HepG2 (cell line): ENCODE data around the gene SHISAL1.

Experiments
- ASH2L ChIP-seq: fragments of 300-600, 200-600 bp; sonication (generic); IDR thresholded peaks from 2 replicates; pipeline ENCODE4 v1.7.0; 2017; ENCODE audit warnings: low read depth, mild to moderate bottlenecking, moderate library complexity, mixed read lengths, low read length; ENCODE audit not compliant: insufficient read length
- KMT2B ChIP-seq: IDR thresholded peaks from 2 replicates; pipeline ENCODE4 v1.6.1; 2016; ENCODE audit warnings: missing genetic modification reagents, missing compliant biosample characterization
- MYC ChIP-seq: sonication (generic); formaldehyde crosslinking; IDR thresholded peaks from 2 replicates; pipeline ENCODE4 v1.9.0; 2021; ENCODE audit warnings: missing genetic modification reagents, borderline replicate concordance
- POLR2A ChIP-seq, 2 experiments: IDR thresholded peaks; 2 replicates each; pipeline ENCODE4 v1.6.1; 2011; ENCODE audit warnings: low read depth in 2 of 2, low read length in 2 of 2, mild to moderate bottlenecking in 1 of 2, moderate library complexity in 1 of 2; ENCODE audit not compliant: insufficient read depth in 1 of 2
- RXRA ChIP-seq: sonication (generic); formaldehyde crosslinking; IDR thresholded peaks from 2 replicates; pipeline ENCODE4 v1.5.1; 2020; ENCODE audit warnings: missing genetic modification reagents
- THRA ChIP-seq: sonication (generic); formaldehyde crosslinking; IDR thresholded peaks from 2 replicates; pipeline ENCODE4 v1.4.0; 2020; ENCODE audit warnings: missing genetic modification reagents, borderline replicate concordance
- ZNF407 ChIP-seq: sonication (generic); formaldehyde crosslinking; IDR thresholded peaks from one replicate; pipeline ENCODE4 v1.5.1; 2020; ENCODE audit warnings: mild to moderate bottlenecking, missing genetic modification reagents; ENCODE audit errors: not compliant biosample characterization
- ZNF781 ChIP-seq: sonication (generic); formaldehyde crosslinking; IDR thresholded peaks from 2 replicates; pipeline ENCODE4 v1.5.1; 2020; ENCODE audit warnings: borderline replicate concordance, mild to moderate bottlenecking, missing genetic modification reagents; ENCODE audit errors: not compliant biosample characterization
- ZZZ3 ChIP-seq: sonication (generic); formaldehyde crosslinking; IDR thresholded peaks from 2 replicates; pipeline ENCODE4 v1.4.0; 2020; ENCODE audit warnings: missing genetic modification reagents, mild to moderate bottlenecking, borderline replicate concordance
- TF ChIP-seq, protein P1 (sequence below), 2 experiments: IDR thresholded peaks; 2 replicates each; pipeline ENCODE4 v1.6.1; 2011 to 2012; ENCODE audit warnings: low read length in 2 of 2, borderline replicate concordance in 1 of 2, low read depth in 1 of 2, mild to moderate bottlenecking in 1 of 2, moderate library complexity in 1 of 2
- TF ChIP-seq, protein P2 (sequence below): sonication (generic); formaldehyde crosslinking; IDR thresholded peaks from 2 replicates; pipeline ENCODE4 v1.5.0; 2020; ENCODE audit warnings: mild to moderate bottlenecking, low read depth, missing genetic modification reagents, borderline replicate concordance
- TF ChIP-seq, protein P3 (sequence below): sonication (generic); formaldehyde crosslinking; IDR thresholded peaks from 2 replicates; pipeline ENCODE4 v1.5.0; 2020; ENCODE audit warnings: mild to moderate bottlenecking, missing genetic modification reagents, moderate library complexity

- TF ChIP-seq POLR2A (IDR thresholded peaks at IDR 0.05; ENCODE audit: insufficient read depth in 1 of 2, low read depth in 2 of 2, low read length in 2 of 2), result no peak
- TF ChIP-seq, protein P1, sequence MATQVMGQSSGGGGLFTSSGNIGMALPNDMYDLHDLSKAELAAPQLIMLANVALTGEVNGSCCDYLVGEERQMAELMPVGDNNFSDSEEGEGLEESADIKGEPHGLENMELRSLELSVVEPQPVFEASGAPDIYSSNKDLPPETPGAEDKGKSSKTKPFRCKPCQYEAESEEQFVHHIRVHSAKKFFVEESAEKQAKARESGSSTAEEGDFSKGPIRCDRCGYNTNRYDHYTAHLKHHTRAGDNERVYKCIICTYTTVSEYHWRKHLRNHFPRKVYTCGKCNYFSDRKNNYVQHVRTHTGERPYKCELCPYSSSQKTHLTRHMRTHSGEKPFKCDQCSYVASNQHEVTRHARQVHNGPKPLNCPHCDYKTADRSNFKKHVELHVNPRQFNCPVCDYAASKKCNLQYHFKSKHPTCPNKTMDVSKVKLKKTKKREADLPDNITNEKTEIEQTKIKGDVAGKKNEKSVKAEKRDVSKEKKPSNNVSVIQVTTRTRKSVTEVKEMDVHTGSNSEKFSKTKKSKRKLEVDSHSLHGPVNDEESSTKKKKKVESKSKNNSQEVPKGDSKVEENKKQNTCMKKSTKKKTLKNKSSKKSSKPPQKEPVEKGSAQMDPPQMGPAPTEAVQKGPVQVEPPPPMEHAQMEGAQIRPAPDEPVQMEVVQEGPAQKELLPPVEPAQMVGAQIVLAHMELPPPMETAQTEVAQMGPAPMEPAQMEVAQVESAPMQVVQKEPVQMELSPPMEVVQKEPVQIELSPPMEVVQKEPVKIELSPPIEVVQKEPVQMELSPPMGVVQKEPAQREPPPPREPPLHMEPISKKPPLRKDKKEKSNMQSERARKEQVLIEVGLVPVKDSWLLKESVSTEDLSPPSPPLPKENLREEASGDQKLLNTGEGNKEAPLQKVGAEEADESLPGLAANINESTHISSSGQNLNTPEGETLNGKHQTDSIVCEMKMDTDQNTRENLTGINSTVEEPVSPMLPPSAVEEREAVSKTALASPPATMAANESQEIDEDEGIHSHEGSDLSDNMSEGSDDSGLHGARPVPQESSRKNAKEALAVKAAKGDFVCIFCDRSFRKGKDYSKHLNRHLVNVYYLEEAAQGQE (IDR thresholded peaks at IDR 0.05; ENCODE audit: borderline replicate concordance in 1 of 2, low read depth in 1 of 2, low read length in 2 of 2), result no peak
- TF ChIP-seq, protein P2, sequence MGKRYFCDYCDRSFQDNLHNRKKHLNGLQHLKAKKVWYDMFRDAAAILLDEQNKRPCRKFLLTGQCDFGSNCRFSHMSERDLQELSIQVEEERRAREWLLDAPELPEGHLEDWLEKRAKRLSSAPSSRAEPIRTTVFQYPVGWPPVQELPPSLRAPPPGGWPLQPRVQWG (CRISPR knock-in tag), result no peak
- no peak for TF ChIP-seq THRA
- TF ChIP-seq MYC (CRISPR knock-in tag), result no peak
- TF ChIP-seq KMT2B (CRISPR knock-in tag), result no peak
- TF ChIP-seq ZNF781 (CRISPR knock-in tag), result no peak
- no peak for TF ChIP-seq ZNF407 (CRISPR knock-in tag)
- no peak for TF ChIP-seq ZZZ3 (CRISPR knock-in tag)
- no peak for TF ChIP-seq RXRA (CRISPR knock-in tag)
- TF ChIP-seq ASH2L, result no peak
- TF ChIP-seq, protein P3, sequence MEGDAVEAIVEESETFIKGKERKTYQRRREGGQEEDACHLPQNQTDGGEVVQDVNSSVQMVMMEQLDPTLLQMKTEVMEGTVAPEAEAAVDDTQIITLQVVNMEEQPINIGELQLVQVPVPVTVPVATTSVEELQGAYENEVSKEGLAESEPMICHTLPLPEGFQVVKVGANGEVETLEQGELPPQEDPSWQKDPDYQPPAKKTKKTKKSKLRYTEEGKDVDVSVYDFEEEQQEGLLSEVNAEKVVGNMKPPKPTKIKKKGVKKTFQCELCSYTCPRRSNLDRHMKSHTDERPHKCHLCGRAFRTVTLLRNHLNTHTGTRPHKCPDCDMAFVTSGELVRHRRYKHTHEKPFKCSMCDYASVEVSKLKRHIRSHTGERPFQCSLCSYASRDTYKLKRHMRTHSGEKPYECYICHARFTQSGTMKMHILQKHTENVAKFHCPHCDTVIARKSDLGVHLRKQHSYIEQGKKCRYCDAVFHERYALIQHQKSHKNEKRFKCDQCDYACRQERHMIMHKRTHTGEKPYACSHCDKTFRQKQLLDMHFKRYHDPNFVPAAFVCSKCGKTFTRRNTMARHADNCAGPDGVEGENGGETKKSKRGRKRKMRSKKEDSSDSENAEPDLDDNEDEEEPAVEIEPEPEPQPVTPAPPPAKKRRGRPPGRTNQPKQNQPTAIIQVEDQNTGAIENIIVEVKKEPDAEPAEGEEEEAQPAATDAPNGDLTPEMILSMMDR, result no peak
Measured at GRCh38 chr22:44279069-44279360, 33.7 kb downstream of the SHISAL1 start.
